ENCODE results near the gene ZBTB16. TPM values are rescaled to one million over a fixed set of nuclear protein-coding genes. Genes with fewer than 3 reads are reported as not detected.

Gene ZBTB16
- total RNA-seq, 3 donors from 2014 or later = 236 to 358 (median 271) TPM

GRCh38 chr11:114156782-114157181 lies 97.3 kb downstream of the ZBTB16 start:
- H3K27me3 ChIP-seq = no peaks in the 10 kb centered on the region
- H3K4me3 ChIP-seq = peak overlapping the region in 2 of 3 donors; percentile 31 to 56
- H3K27ac ChIP-seq = peak overlapping the region; percentile 96 to 98
- no peaks in the 10 kb centered on the region for H3K36me3 ChIP-seq
- peaks cover 31 to 75% of the 10 kb centered on the region in 2 donors for H3K4me1 ChIP-seq
- no peaks in the 10 kb centered on the region for H3K9me3 ChIP-seq
- intact Hi-C loops (cut with DNase I; ENCODE audit: low total_unique reads) = no loop called here
- TF ChIP-seq, protein P1, sequence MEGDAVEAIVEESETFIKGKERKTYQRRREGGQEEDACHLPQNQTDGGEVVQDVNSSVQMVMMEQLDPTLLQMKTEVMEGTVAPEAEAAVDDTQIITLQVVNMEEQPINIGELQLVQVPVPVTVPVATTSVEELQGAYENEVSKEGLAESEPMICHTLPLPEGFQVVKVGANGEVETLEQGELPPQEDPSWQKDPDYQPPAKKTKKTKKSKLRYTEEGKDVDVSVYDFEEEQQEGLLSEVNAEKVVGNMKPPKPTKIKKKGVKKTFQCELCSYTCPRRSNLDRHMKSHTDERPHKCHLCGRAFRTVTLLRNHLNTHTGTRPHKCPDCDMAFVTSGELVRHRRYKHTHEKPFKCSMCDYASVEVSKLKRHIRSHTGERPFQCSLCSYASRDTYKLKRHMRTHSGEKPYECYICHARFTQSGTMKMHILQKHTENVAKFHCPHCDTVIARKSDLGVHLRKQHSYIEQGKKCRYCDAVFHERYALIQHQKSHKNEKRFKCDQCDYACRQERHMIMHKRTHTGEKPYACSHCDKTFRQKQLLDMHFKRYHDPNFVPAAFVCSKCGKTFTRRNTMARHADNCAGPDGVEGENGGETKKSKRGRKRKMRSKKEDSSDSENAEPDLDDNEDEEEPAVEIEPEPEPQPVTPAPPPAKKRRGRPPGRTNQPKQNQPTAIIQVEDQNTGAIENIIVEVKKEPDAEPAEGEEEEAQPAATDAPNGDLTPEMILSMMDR (IDR thresholded peaks at IDR 0.05) = no peak
- TF ChIP-seq POLR2AphosphoS5 (IDR thresholded peaks at IDR 0.05) (no peak), POLR2A (IDR thresholded peaks at IDR 0.05) (no peak)
- no peak for DNase-seq (ENCODE audit: low spot score in 2 of 2)

- H3K27ac ChIP-seq = peak overlapping the region; percentile 96 to 98
- H3K36me3 ChIP-seq = no peaks in the 10 kb centered on the region
- intact Hi-C loops (cut with DNase I; ENCODE audit: low total_unique reads) = no loop called here
- H3K4me3 ChIP-seq = peak overlapping the region in 2 of 3 donors; percentile 31 to 56
- no peak for DNase-seq (ENCODE audit: low spot score in 2 of 2)
- H3K9me3 ChIP-seq = no peaks in the 10 kb centered on the region
- H3K4me1 ChIP-seq = peaks cover 37 to 81% of the 10 kb centered on the region in 2 donors
- TF ChIP-seq POLR2AphosphoS5 (IDR thresholded peaks at IDR 0.05) = no peak
- TF ChIP-seq POLR2A (IDR thresholded peaks at IDR 0.05) = no peak
- TF ChIP-seq, protein P1 (IDR thresholded peaks at IDR 0.05) = no peak
- no peaks in the 10 kb centered on the region for H3K27me3 ChIP-seq
Observed at GRCh38 chr11:114157476-114158050, 98.1 kb downstream of the ZBTB16 start.

DNA sequence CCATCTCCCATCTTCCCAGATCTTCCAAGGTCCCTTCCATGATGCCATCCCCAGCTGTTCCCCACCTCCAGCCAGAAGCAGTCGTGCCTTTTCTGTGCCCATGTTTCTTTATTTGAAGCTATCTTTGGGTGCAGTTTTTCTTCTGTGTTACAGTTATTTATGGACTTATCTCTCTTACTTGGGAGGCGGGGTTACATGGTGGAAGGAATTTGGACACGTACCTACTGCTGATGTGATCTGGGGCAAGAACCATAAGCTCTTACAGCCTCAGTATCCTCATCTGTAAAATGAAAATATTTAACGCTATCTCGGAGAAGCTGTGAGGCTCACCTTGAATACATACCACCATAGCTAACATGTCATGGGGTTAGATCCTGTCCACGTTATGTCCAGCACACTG lies 98.9 kb downstream of the ZBTB16 start:
- no peak for DNase-seq (ENCODE audit: low spot score in 2 of 2)
- no peaks in the 10 kb centered on the region for H3K27me3 ChIP-seq
- H3K9me3 ChIP-seq = no peaks in the 10 kb centered on the region
- H3K36me3 ChIP-seq = no peaks in the 10 kb centered on the region
- peak overlapping the region in 2 of 3 donors; percentile 39 to 56 for H3K4me3 ChIP-seq
- TF ChIP-seq POLR2A (IDR thresholded peaks at IDR 0.05) (no peak), POLR2AphosphoS5 (IDR thresholded peaks at IDR 0.05) (no peak)
- TF ChIP-seq, protein P1 (IDR thresholded peaks at IDR 0.05) = no peak
- peak overlapping the region; percentile 96 to 98 for H3K27ac ChIP-seq
- peaks cover 40 to 77% of the 10 kb centered on the region in 2 donors for H3K4me1 ChIP-seq
- intact Hi-C loops (cut with DNase I; ENCODE audit: low total_unique reads) = no loop called here

GRCh38 chr11:114158886-114159285 lies 99.4 kb downstream of the ZBTB16 start:
- no peaks in the 10 kb centered on the region for H3K27me3 ChIP-seq
- TF ChIP-seq, protein P1 (IDR thresholded peaks at IDR 0.05) = no peak
- TF ChIP-seq POLR2AphosphoS5 (IDR thresholded peaks at IDR 0.05) (no peak), POLR2A (IDR thresholded peaks at IDR 0.05) (no peak)
- intact Hi-C loops (cut with DNase I; ENCODE audit: low total_unique reads) = no loop called here
- peaks cover 44 to 77% of the 10 kb centered on the region in 2 donors for H3K4me1 ChIP-seq
- no peaks in the 10 kb centered on the region for H3K9me3 ChIP-seq
- DNase-seq (ENCODE audit: low spot score in 2 of 2) = no peak
- peak overlapping the region; percentile 96 to 98 for H3K27ac ChIP-seq
- peak overlapping the region in 2 of 3 donors; percentile 39 to 56 for H3K4me3 ChIP-seq
- H3K36me3 ChIP-seq = no peaks in the 10 kb centered on the region

DNA sequence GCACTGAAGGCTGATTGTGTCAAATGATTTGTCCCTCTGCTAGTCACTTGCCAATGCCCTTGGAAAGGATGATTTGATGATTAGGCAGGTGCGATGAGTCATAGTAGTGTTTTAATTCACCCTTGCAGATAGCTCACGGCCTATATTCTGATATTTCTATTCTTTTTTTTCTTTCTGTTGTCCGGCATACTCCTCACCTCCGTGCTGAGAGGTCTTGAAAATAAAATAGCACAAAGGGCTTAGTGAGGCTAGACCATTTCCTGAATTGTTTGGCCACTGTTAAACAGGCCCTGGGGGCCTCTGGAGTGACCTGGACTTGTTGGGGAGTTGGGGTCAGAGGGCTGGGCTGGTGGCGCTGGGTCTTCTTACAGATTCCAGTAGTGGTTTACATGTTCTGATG lies 99.8 kb downstream of the ZBTB16 start:
- Histone ChIP-seq H3K27ac (peak overlapping the region; percentile 96 to 98), H3K4me1 (peaks cover 49 to 76% of the 10 kb centered on the region in 2 donors), H3K9me3 (no peaks in the 10 kb centered on the region), H3K36me3 (no peaks in the 10 kb centered on the region), H3K4me3 (peak overlapping the region in 2 of 3 donors; percentile 39 to 56), H3K27me3 (no peaks in the 10 kb centered on the region)
- no peak for DNase-seq (ENCODE audit: low spot score in 2 of 2)
- TF ChIP-seq, protein P1 (IDR thresholded peaks at IDR 0.05) = no peak
- intact Hi-C loops (cut with DNase I; ENCODE audit: low total_unique reads) = no loop called here
